GM06990 (cell line): ENCODE measurements around the gene MSMP.

Source experiments
- DNase-seq: peaks from one replicate; pipeline ENCODE4 v3.0.0-alpha.2; 2011; ENCODE audit not compliant: insufficient read length; ENCODE audit errors: extremely low read depth
- H3K27me3 ChIP-seq: replicated peaks from 2 replicates; pipeline ENCODE4 v1.6.0; 2011; ENCODE audit warnings: low read length; ENCODE audit not compliant: control insufficient read depth, insufficient read depth
- H3K36me3 ChIP-seq: 2 replicates; pipeline ENCODE4 v1.5.1; 2011; ENCODE audit warnings: low read length; ENCODE audit not compliant: control insufficient read depth, insufficient read depth
- H3K4me3 ChIP-seq: replicated peaks from 2 replicates; pipeline ENCODE4 v1.5.1; 2011; ENCODE audit warnings: low read depth, mild to moderate bottlenecking, control low read depth, low read length
- TF ChIP-seq, protein P1 (sequence below): IDR thresholded peaks from 2 replicates; pipeline ENCODE4 v1.5.1; 2011; ENCODE audit warnings: low read length, control low read depth, mild to moderate bottlenecking, inconsistent platforms; ENCODE audit not compliant: insufficient read depth, poor library complexity, severe bottlenecking

The MSMP gene

DNA sequence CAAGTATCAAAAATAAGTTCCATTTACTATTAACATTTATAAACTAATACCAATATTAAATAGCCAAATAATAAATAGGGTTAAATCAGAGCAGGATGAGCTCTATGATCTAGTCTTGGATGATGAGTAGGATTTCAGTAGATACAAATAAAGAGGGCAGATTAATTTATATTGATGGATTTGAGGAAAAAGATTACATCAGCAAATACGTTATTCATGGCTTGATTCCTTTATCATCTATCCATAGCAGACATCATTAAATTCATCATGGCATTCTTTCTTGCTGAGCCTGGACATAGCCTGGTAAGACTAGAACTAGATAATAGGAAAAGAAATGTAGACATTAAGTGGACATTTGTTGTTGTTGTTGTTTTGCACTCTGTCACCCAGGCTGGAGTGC is 13.4 kb upstream of the MSMP start:
- Histone ChIP-seq H3K36me3 (no peaks in the 10 kb centered on the region), H3K27me3 (no peaks in the 10 kb centered on the region), H3K4me3 (no peak overlapping the region)
- DNase-seq = no peak
- TF ChIP-seq, protein P1, sequence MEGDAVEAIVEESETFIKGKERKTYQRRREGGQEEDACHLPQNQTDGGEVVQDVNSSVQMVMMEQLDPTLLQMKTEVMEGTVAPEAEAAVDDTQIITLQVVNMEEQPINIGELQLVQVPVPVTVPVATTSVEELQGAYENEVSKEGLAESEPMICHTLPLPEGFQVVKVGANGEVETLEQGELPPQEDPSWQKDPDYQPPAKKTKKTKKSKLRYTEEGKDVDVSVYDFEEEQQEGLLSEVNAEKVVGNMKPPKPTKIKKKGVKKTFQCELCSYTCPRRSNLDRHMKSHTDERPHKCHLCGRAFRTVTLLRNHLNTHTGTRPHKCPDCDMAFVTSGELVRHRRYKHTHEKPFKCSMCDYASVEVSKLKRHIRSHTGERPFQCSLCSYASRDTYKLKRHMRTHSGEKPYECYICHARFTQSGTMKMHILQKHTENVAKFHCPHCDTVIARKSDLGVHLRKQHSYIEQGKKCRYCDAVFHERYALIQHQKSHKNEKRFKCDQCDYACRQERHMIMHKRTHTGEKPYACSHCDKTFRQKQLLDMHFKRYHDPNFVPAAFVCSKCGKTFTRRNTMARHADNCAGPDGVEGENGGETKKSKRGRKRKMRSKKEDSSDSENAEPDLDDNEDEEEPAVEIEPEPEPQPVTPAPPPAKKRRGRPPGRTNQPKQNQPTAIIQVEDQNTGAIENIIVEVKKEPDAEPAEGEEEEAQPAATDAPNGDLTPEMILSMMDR = no peak

DNA sequence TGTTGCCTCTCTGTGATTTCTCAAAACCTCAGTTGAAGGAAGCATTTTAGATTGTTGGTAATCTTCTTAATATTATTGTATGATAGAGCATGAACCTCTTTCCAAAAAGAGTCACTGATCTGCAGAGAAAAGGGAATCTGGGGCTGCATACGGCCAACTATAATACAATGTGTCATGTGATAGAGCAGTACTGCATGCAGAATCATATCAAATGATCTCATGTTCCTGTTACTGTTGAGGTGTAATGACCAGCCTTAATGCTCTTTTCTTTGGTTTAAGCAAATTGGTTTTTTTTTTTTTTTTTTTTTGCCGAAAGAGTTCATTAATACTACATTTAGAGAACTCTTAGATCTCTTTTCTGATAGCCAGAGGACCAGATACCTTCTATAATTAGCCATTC is 12.9 kb upstream of the MSMP start:
- TF ChIP-seq, protein P1 = no peak
- DNase-seq = no peak
- H3K27me3 ChIP-seq = no peaks in the 10 kb centered on the region
- no peaks in the 10 kb centered on the region for H3K36me3 ChIP-seq
- no peak overlapping the region for H3K4me3 ChIP-seq

DNA sequence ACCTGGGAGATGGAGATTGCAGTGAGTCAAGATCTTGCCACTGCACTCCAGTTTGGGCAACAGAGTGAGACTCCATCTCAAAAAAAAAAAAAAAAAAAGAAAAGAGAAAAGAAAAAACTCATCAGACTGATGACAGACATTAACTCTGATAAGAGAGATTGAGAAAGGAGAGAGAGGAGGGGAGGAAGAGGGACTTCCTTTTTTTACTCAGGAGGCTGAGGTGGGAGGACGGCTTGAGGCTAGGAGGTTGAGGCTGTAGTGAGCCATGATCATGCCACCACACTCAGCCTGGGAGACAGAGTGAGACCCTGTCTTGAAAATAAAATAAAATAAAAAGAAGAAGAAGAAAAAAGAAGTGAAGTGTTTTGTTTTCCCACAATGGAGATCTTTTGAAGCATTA is 9.7 kb upstream of the MSMP start:
- no peak for DNase-seq
- TF ChIP-seq, protein P1 = no peak
- no peak overlapping the region for H3K4me3 ChIP-seq

DNA sequence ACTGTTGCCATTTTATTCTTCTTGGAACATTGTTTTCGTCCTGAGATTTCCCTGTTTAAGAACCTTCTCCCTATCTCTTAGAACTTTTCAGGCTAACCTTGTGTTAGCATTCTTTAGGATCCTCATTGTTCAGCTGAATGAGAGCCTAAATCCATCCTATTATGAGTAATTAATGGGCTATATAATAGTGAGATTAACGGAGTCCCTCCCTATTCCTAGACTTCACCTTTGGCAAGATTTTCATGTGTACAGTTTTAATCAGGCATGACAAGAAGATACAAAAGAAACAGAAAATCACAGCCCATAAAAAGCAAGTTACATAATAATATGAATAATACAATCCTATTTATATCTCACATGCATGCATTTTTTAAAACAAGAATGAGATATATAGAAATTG is 9.1 kb upstream of the MSMP start:
- TF ChIP-seq, protein P1 = no peak
- Histone ChIP-seq H3K27me3 (no peaks in the 10 kb centered on the region), H3K4me3 (no peak overlapping the region), H3K36me3 (no peaks in the 10 kb centered on the region)
- no peak for DNase-seq

More for the DNA sequence above, 9.7 kb upstream of the MSMP start:
- H3K27me3 ChIP-seq = no peaks in the 10 kb centered on the region
- H3K36me3 ChIP-seq = no peaks in the 10 kb centered on the region

DNA sequence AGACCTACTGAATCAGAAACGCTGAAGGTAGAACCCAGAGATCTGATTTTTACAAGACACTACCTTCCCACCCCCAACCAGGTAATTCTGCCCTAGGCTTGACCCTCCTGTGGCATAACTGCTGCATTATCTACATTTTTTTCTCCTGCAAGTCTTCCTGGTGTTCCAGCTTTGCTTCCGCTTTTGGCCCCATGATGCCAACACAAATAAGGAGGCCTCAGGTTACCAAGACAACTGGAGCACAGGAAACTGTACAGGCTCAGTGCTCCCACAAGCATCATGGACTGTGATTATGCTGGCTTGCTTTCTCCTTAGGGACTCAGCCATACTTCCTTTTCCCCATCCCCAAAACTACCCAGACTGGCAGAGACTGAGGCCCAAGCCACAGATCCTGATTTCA is 6.6 kb upstream of the MSMP start:
- TF ChIP-seq, protein P1 = no peak
- DNase-seq = no peak
- Histone ChIP-seq H3K36me3 (no peaks in the 10 kb centered on the region), H3K27me3 (no peaks in the 10 kb centered on the region), H3K4me3 (no peak overlapping the region)

DNA sequence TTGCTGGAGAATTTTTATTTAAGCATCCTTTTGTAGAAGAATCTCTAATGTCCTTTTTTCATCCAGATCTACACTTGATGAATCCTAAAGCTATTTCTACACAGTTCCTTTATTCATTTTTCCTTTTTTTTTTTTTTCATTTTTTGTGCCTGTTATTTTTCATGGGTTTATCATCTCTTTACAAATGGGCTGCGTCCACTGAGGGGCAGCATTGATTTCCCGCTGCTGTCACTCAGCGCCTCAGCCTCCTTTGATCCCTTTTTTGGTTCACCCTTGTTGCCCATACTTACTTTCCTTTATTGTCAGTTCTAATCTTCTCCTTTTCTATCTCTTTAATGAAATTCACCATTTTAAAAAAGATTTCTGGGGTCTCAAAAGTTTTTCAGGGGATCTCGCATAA is 5.7 kb upstream of the MSMP start:
- TF ChIP-seq, protein P1 = no peak
- H3K4me3 ChIP-seq = no peak overlapping the region
- DNase-seq = no peak
- no peaks in the 10 kb centered on the region for H3K27me3 ChIP-seq
- no peaks in the 10 kb centered on the region for H3K36me3 ChIP-seq
